HG03575 (cell line): ENCODE measurements around the gene RBL2.

Source experiments
- ATAC-seq: cut with Tn5 transposase; IDR thresholded peaks from one replicate; pipeline ENCODE4 v1.9.1; 2021; ENCODE audit not compliant: unreplicated experiment, insufficient number of reproducible peaks, low FRiP score; ENCODE audit errors: extremely low read depth

The RBL2 gene

DNA sequence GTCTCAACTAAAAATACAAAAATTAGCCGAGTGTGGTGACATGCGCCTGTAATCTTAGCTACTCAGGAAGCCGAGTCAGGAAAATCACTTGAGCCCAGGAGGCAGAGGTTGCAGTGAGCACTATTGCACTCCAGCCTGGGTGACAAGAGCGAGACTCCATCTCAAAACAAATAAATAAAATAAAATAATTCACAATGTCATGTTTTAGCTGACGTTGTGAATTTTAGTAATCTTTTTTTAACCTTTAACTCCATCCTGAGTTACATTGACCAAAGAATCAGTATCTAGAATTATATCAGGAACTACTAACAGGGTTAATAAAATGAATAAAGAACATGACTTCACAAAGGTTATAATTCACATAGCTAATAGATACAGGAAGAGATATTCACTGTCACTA is 5.9 kb downstream of the RBL2 start:
- ATAC-seq, result no peak

GRCh38 chr16:53445534-53445933 is 11.3 kb downstream of the RBL2 start:
- no peak for ATAC-seq

GRCh38 chr16:53446090-53446489 is 11.8 kb downstream of the RBL2 start:
- no peak for ATAC-seq

DNA sequence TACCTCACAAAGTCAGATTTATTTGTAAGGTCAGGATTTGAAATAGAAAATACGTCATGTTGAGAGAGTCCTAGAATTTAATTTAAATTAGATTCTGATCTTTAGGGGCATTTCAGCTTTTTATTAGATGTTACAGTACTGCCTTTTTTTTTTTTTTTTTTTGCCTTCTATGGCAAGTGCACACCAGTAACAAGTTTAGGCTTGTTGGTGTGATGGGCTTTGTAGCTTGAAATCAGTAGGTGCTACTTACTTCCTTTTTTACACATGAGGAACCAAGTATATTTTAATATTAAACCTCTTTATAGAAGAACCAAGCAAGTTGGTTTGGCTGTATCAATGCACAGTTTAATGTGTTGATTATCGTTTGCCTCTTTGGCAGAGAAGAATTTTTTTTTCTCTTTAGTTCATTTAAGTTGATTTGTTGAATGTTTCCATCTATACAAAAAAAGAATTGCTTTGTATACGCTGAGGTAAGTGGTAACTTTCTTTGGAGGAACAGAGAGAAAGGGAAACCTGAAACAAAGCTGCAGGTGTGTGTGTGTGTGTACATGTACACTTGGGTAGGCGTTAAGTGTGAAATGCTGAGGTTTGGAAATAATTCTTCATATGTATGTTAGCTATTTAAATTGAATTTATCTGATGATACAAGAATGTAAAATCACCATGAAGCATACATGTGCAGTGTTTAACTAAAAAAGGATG is 15.7 kb downstream of the RBL2 start:
- ATAC-seq, result no peak

GRCh38 chr16:53453928-53454327 is 19.7 kb downstream of the RBL2 start:
- no peak for ATAC-seq

- no peak for ATAC-seq
Observed at GRCh38 chr16:53456625-53457024, 22.4 kb downstream of the RBL2 start.

DNA sequence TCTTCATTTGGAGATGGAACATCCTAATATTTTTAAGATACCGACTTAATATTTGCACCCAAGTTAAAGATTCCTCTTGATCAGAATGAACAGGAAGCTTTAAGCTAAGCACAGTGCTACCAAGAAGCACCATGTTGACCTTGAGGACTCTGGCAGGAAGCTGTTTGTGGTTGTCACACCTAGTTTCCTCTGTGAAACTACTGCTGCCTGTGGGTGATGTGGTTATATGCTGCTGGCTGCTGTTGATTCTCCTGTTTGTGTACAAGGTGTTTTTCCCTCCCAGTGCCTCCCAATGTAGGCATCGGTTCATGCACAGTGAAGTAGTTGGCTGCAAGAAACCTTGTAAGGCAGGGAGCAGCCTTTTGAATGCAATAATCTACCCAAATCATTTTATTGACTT is 23.4 kb downstream of the RBL2 start:
- ATAC-seq, result peak; percentile 99

GRCh38 chr16:53458635-53459034 is 24.4 kb downstream of the RBL2 start:
- ATAC-seq, result no peak

GRCh38 chr16:53465606-53466280 is 31.5 kb downstream of the RBL2 start:
- ATAC-seq, result no peak

- ATAC-seq, result no peak
Observed at GRCh38 chr16:53476867-53477266, 42.6 kb downstream of the RBL2 start.

GRCh38 chr16:53478965-53479364 is 44.7 kb downstream of the RBL2 start:
- no peak for ATAC-seq

GRCh38 chr16:53480394-53480793 is 46.1 kb downstream of the RBL2 start:
- ATAC-seq, result no peak

DNA sequence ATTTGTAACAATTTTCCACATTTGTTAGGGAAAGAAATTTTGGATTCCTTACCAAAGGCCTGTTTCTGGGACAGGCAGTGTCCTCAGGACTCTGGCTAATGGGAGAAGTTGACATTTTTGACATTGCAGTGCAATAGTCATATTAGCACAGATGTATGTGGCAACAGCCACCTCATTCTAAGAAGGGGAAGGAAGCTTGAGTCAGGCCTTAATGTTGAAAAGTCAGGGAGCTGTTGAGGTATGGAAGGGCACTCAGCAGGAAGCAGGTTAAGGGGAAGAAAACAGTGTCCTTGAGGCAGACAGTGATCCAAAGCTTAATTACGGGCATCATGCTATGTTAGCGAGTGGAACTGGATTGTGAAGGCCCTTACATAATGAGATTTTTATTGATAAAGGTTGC is 47.9 kb downstream of the RBL2 start:
- ATAC-seq, result no peak

GRCh38 chr16:53484542-53484941 is 50.3 kb downstream of the RBL2 start:
- ATAC-seq, result no peak

- ATAC-seq, result no peak
Observed at GRCh38 chr16:53486230-53486629, 52.0 kb downstream of the RBL2 start.

DNA sequence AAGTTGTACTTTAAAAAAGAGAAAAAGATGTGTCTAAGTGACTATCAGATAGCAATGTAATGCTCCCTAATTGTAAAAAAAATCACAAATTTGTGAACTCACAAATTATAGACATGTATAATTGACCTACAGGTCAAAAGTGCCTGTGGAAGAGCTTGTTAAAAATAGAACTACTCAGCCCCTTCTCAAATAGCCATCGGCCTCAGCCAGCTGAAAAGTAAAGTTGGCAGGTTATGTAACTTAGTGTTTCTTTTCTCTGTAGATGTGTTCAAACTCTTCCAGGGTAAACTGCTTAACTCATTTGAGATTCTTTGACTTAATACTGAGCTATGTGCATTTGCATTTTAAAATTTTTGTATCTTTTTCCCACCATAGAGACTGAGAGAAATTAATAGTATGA is 55.5 kb downstream of the RBL2 start:
- ATAC-seq, result no peak

DNA sequence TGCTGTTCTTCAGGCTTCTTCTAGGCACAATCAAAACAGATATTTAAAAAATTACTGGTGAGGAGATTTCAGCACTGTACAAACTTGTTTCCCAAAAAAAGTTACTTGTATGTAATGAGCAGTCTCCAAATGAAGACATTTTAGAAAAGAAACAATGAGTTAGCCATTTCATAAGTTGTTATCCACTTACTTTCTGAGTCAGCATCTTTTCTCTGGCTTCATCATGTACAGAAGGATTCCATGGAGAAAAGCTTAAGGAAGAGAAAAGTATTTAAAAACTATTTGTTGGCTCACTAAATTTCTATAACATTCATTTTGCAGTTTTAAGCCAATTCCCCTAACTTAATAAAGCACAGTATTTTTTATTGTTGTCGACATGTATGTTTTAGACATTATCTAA is 58.2 kb downstream of the RBL2 start:
- ATAC-seq, result no peak

DNA sequence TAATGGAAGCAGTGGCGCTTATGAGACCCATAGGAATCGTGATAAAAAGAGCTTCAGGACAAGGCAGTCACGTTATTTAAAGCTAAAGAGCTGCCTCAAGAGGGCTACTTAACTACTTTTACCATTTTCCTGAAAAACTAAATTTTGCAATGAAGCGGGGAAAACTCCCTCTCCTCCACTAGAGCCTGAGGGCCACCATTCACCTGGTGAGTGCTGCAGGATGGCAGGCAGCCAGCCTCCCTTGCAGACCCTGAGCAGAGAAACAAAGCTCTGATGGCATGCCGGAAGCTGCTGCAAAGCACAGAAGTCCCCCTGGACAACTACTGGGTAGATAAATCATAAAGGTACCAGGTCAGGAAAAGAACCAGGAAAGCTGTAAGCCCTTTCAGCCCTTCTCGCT is 60.4 kb downstream of the RBL2 start:
- ATAC-seq, result no peak

- no peak for ATAC-seq
Observed at GRCh38 chr16:53495325-53495724, 61.1 kb downstream of the RBL2 start.

DNA sequence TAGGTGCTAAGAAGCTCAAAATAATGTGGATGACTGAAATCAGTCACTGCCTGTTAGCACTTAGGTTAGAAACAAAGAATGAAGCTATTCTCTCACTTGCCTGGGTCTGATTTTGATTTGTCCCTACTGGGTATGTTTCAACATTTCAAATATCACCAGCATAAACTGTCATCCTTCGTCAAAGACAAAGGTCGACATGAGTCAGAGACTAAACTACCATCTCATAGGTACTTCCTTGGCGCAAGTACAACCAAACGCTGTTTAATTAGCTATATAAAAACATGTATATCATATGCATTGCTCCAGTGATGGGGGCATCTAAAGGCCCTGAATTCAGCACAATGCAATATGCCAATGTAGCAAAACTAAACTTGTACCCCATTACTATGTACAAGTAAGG is 64.7 kb downstream of the RBL2 start:
- no peak for ATAC-seq
